Measurements from ENCODE around the gene TEX29. TPM values are rescaled to one million over a fixed set of nuclear protein-coding genes. Genes with fewer than 3 reads are reported as not detected.

The TEX29 gene
- total and polyA plus RNA-seq, 4 donors = 0.96 to 5.5 (median 1.7) TPM

DNA sequence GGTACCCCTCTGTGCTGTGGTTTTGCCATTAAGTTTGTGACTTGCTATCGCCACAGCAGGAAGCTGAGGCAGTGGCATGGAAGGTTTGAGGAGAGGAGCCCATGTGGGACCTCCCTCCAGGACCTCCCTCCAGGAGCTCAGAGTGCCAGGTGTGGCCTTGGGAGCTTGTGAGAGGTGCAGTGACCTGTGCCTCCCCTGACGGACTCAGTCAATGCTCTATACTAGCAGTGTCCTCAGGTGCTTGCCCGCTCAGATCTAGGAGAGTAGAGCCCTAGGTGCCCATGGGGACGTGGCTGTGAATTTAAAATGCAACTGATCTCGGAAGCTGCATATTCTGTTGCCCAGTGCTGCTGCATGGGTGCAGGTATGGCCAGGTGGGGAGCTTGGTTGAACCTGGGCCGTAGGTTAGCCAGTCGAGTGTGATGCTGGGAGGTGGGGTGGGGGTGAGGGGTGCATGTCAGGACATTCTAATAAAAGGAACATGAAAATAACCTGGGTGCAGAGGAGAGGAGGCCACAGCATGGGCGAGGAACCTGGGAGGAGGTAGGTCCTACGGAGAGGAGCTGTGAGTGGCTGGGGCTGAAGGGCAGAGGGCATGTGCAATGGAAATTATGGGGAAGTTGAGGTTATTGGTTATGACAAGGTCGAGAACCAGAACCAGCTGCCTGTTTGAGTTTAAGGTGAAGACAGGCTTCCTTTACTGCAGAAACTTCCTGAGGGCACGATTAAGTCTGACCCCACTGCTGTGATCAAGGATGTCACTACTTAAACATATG, 41.6 kb downstream of the TEX29 start:
- DNase-seq = peak in 1 of 2 donors; percentile 65
- Histone ChIP-seq H3K36me3 (ENCODE audit: control insufficient read depth in 1 of 2, insufficient read depth in 2 of 2, low read length in 1 of 2) (no peaks in the 10 kb centered on the region), H3K4me1 (ENCODE audit: control insufficient read depth in 1 of 2, insufficient read depth in 2 of 2, low read length in 2 of 2) (no peaks in the 10 kb centered on the region), H3K27me3 (ENCODE audit: control insufficient read depth in 1 of 2, insufficient read depth in 2 of 2, low read length in 1 of 2) (no peaks in the 10 kb centered on the region), H3K27ac (ENCODE audit: low read depth in 1 of 2, low read length in 2 of 2) (no peak overlapping the region), H3K4me3 (ENCODE audit: low read length in 2 of 2) (no peak overlapping the region), H3K9me3 (ENCODE audit: control insufficient read depth, low read length) (no peaks in the 10 kb centered on the region)
- 81 to 82% methylated on average over 11 of the region's 11 CpGs for WGBS, 2 donors
- ATAC-seq (ENCODE audit: low FRiP score) = no peak
- intact Hi-C loops (cut with DNase I) = no loop called here

DNA sequence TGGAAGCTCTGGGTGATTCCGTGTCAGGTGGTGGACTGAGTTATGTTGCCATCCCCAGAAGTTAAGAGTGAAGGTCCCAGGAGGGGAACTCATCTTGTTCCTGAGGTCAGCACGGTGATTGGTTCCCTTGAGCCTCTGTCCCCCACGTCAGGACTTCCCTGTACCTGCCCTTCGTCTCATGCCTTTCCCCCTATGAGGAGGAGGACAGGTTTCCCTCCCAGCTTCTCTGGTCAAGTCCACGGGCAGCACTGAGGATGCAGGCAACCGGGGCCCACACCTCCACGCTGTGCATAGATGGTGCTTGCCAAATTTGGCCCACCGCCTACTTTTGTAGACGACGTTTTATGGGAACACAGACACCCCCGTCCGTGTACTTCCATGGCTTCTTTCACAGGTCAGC, 42.7 kb downstream of the TEX29 start:
- no peak overlapping the region for H3K4me3 ChIP-seq (ENCODE audit: low read length in 2 of 2)
- DNase-seq (peak in 1 of 2 donors; percentile 67), ATAC-seq (ENCODE audit: low FRiP score) (no peak)
- no peaks in the 10 kb centered on the region for H3K9me3 ChIP-seq (ENCODE audit: control insufficient read depth, low read length)
- H3K36me3 ChIP-seq (ENCODE audit: control insufficient read depth in 1 of 2, insufficient read depth in 2 of 2, low read length in 1 of 2) = no peaks in the 10 kb centered on the region
- H3K4me1 ChIP-seq (ENCODE audit: control insufficient read depth in 1 of 2, insufficient read depth in 2 of 2, low read length in 2 of 2) = no peaks in the 10 kb centered on the region
- WGBS, 2 donors = 70 to 74% methylated on average over 12 of the region's 12 CpGs
- H3K27ac ChIP-seq (ENCODE audit: low read depth in 1 of 2, low read length in 2 of 2) = no peak overlapping the region
- intact Hi-C loops (cut with DNase I) = no loop called here
- H3K27me3 ChIP-seq (ENCODE audit: control insufficient read depth in 1 of 2, insufficient read depth in 2 of 2, low read length in 1 of 2) = no peaks in the 10 kb centered on the region

DNA sequence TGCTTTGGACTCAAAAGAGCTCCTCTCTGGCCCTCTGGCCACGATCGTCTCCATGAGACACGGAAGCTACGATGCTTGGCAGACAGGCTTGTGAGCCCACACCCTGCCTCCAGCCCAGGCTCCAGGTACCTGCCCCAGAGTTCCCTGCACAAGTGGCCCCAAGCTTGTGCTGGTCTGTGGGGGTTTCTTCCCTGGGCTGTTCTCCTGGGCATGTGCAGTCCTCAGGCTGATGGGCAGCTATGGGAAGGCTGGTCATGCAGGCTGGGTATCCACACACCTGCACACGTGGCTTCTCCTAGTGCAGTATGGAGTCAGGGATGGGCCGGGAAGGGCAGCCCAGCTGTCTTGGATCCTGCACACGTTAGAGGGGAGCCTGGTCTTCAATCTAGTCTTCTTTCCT, 43.1 kb downstream of the TEX29 start:
- no peak for DNase-seq
- H3K4me1 ChIP-seq (ENCODE audit: control insufficient read depth in 1 of 2, insufficient read depth in 2 of 2, low read length in 2 of 2) = no peaks in the 10 kb centered on the region
- no peaks in the 10 kb centered on the region for H3K36me3 ChIP-seq (ENCODE audit: control insufficient read depth in 1 of 2, insufficient read depth in 2 of 2, low read length in 1 of 2)
- no peak overlapping the region for H3K27ac ChIP-seq (ENCODE audit: low read depth in 1 of 2, low read length in 2 of 2)
- intact Hi-C loops (cut with DNase I) = no loop called here
- H3K9me3 ChIP-seq (ENCODE audit: control insufficient read depth, low read length) = no peaks in the 10 kb centered on the region
- ATAC-seq (ENCODE audit: low FRiP score) = no peak
- no peak overlapping the region for H3K4me3 ChIP-seq (ENCODE audit: low read length in 2 of 2)
- WGBS, 2 donors = 80 to 83% methylated on average over 7 of the region's 7 CpGs
- H3K27me3 ChIP-seq (ENCODE audit: control insufficient read depth in 1 of 2, insufficient read depth in 2 of 2, low read length in 1 of 2) = no peaks in the 10 kb centered on the region

DNA sequence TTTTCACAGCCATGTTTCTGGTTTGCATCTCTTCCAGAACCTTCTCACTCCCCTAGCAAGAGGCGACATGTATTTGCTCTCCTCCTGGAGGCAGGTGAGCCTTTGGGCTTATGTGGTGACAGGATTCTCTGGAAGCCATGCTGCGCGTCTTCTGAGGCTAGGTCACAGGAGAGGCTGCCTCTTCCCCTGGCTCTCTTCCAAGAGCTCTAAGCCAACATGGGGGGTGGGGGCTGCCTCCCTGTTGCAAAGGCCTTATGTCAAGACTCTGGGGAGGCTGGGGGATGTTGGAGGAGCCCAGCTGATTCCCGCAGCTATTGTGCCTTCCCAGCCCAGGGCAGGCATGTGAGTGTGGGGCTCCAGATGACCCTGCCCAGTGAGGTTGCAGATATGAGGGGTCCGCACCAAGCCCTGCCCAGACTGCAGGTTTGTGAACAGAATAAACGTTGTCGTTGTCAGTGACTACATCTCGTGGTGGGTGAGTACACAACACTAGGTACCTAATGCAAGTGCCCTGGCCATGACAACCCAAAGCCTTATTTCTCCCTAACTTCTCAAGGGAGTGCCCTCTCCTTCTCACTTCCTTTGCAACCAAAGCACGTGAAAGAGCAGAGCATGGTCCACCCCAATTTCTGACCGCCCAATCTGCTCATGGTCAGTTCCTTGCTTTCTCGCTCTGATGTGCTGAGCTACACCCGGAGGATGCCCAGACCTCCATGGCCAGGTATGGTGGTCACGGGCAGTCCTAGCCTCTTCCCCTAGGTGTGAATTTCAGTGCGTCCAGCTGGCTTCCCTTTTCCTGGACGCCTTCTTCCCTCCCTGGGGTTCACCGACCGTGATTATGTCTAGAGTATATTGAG, 44.9 kb downstream of the TEX29 start:
- 82 to 85% methylated on average over 17 of the region's 17 CpGs for WGBS, 2 donors
- intact Hi-C loops (cut with DNase I) = no loop called here

GRCh38 chr13:111367340-111367739, 46.9 kb downstream of the TEX29 start:
- ATAC-seq (ENCODE audit: low FRiP score) (no peak), DNase-seq (no peak)
- Histone ChIP-seq H3K9me3 (ENCODE audit: control insufficient read depth, low read length) (no peaks in the 10 kb centered on the region), H3K36me3 (ENCODE audit: control insufficient read depth in 1 of 2, insufficient read depth in 2 of 2, low read length in 1 of 2) (no peaks in the 10 kb centered on the region), H3K27ac (ENCODE audit: low read depth in 1 of 2, low read length in 2 of 2) (no peak overlapping the region), H3K27me3 (ENCODE audit: control insufficient read depth in 1 of 2, insufficient read depth in 2 of 2, low read length in 1 of 2) (no peaks in the 10 kb centered on the region), H3K4me1 (ENCODE audit: control insufficient read depth in 1 of 2, insufficient read depth in 2 of 2, low read length in 2 of 2) (no peaks in the 10 kb centered on the region), H3K4me3 (ENCODE audit: low read length in 2 of 2) (no peak overlapping the region)
- 76 to 77% methylated on average over 2 of the region's 2 CpGs for WGBS, 2 donors
- intact Hi-C loops (cut with DNase I) = no loop called here

More for the DNA sequence above, 44.9 kb downstream of the TEX29 start:
- H3K27me3 ChIP-seq (ENCODE audit: control insufficient read depth in 1 of 2, insufficient read depth in 2 of 2, low read length in 1 of 2) = no peaks in the 10 kb centered on the region
- H3K27ac ChIP-seq (ENCODE audit: low read depth in 1 of 2, low read length in 2 of 2) = no peak overlapping the region
- no peaks in the 10 kb centered on the region for H3K4me1 ChIP-seq (ENCODE audit: control insufficient read depth in 1 of 2, insufficient read depth in 2 of 2, low read length in 2 of 2)
- H3K4me3 ChIP-seq (ENCODE audit: low read length in 2 of 2) = no peak overlapping the region
- ATAC-seq (ENCODE audit: low FRiP score) = no peak
- DNase-seq = no peak
- H3K36me3 ChIP-seq (ENCODE audit: control insufficient read depth in 1 of 2, insufficient read depth in 2 of 2, low read length in 1 of 2) = no peaks in the 10 kb centered on the region
- no peaks in the 10 kb centered on the region for H3K9me3 ChIP-seq (ENCODE audit: control insufficient read depth, low read length)

DNA sequence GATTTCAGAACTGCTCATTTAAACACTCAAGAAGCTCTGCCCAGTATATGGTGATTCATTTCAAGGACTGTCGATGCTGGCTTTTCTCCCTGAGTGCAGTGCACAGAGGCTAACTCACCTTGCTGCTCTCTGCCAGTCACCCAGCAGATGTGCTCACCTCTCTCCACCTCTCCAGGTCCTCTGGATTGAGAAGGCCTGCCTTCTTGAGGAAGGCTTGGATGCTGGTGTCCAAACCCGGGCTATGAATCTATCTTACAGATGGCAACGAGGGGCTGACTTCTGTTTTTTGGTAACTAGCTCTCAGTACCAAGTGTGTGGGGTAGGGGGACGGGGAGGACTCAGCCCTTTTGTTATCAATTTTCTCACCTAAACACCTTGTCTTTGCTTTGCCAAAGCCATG, 47.6 kb downstream of the TEX29 start:
- ATAC-seq (ENCODE audit: low FRiP score) (no peak), DNase-seq (no peak)
- 88 to 89% methylated on average over 4 of the region's 4 CpGs for WGBS, 2 donors
- intact Hi-C loops (cut with DNase I) = no loop called here
- Histone ChIP-seq H3K4me3 (ENCODE audit: low read length in 2 of 2) (no peak overlapping the region), H3K27me3 (ENCODE audit: control insufficient read depth in 1 of 2, insufficient read depth in 2 of 2, low read length in 1 of 2) (no peaks in the 10 kb centered on the region), H3K36me3 (ENCODE audit: control insufficient read depth in 1 of 2, insufficient read depth in 2 of 2, low read length in 1 of 2) (no peaks in the 10 kb centered on the region), H3K9me3 (ENCODE audit: control insufficient read depth, low read length) (no peaks in the 10 kb centered on the region), H3K27ac (ENCODE audit: low read depth in 1 of 2, low read length in 2 of 2) (no peak overlapping the region), H3K4me1 (ENCODE audit: control insufficient read depth in 1 of 2, insufficient read depth in 2 of 2, low read length in 2 of 2) (no peaks in the 10 kb centered on the region)

DNA sequence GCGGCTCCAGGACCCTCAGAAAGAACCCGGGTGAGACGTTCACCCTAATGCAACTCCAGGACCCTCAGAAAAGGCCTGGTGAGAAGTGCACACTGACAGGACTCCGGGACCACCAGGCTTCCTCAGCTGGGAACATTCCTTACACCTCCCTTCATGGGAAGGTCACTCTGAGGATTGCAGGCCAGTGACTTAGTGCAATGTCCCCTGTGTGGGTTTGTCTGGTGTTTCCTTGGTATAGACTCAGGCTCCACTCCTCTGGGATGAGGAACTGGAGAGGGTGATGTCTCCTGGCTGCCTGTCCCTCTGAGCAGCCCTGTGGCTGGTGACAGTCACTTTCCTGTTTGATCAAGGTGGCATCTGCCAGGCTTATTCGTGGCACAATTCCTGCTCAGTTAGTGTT, 49.7 kb downstream of the TEX29 start:
- Histone ChIP-seq H3K27me3 (ENCODE audit: control insufficient read depth in 1 of 2, insufficient read depth in 2 of 2, low read length in 1 of 2) (no peaks in the 10 kb centered on the region), H3K9me3 (ENCODE audit: control insufficient read depth, low read length) (no peaks in the 10 kb centered on the region), H3K4me1 (ENCODE audit: control insufficient read depth in 1 of 2, insufficient read depth in 2 of 2, low read length in 2 of 2) (no peaks in the 10 kb centered on the region), H3K27ac (ENCODE audit: low read depth in 1 of 2, low read length in 2 of 2) (no peak overlapping the region), H3K36me3 (ENCODE audit: control insufficient read depth in 1 of 2, insufficient read depth in 2 of 2, low read length in 1 of 2) (no peaks in the 10 kb centered on the region), H3K4me3 (ENCODE audit: low read length in 2 of 2) (no peak overlapping the region)
- intact Hi-C loops (cut with DNase I) = no loop called here
- DNase-seq (no peak), ATAC-seq (ENCODE audit: low FRiP score) (no peak)
- WGBS, 2 donors = 89 to 93% methylated on average over 5 of the region's 5 CpGs

DNA sequence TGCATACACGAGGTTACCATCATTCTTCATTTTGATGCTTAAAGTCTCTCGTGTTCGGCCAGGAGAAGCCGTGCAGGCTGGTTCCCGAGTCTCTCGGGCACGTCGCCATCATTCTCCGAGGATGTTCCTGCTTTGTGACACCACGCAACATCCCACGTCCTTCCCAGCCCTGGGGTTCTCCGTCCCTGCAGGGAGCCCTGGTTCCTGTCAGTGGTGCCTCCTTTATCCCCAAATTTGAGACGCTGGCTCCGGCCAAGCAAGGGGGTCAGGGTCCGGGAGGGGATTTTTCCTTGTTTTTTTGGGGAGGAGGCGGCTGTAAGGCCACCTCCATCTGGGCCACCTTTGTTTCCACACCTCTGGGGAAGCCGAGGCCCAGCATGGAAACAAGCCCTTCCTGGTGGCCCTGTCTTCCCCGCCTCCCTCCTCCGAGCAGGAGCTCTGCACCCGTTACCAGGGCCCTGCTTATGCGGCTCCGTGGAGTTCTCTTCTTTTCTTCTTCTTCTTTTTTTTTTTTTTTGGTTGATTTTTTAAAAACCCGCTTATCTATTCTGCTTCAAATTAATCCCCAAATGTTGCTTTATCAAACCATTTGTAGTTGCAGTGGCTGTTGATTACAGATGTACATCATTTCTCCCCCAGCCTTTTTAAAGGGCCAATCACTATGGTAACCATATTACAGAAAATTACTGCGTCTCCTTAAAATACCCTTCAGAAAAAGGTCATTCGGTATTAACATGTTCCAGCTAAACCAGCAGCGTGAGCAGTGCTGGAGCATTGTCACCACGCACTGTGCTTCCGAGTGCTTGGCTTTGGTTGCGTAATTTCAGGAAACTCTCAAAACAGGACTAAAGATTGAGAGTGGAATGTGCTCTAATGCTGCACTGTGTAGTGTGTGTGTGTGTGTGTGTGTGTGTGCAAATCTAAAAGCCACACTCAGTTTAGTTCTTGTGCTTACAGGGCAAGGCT, 50.4 kb downstream of the TEX29 start:
- Histone ChIP-seq H3K9me3 (ENCODE audit: control insufficient read depth, low read length) (no peaks in the 10 kb centered on the region), H3K4me1 (ENCODE audit: control insufficient read depth in 1 of 2, insufficient read depth in 2 of 2, low read length in 2 of 2) (no peaks in the 10 kb centered on the region), H3K36me3 (ENCODE audit: control insufficient read depth in 1 of 2, insufficient read depth in 2 of 2, low read length in 1 of 2) (no peaks in the 10 kb centered on the region), H3K4me3 (ENCODE audit: low read length in 2 of 2) (no peak overlapping the region), H3K27me3 (ENCODE audit: control insufficient read depth in 1 of 2, insufficient read depth in 2 of 2, low read length in 1 of 2) (no peaks in the 10 kb centered on the region), H3K27ac (ENCODE audit: low read depth in 1 of 2, low read length in 2 of 2) (no peak overlapping the region)
- DNase-seq (no peak), ATAC-seq (ENCODE audit: low FRiP score) (no peak)
- intact Hi-C loops (cut with DNase I) = no loop called here
- 85% methylated on average over 29 of the region's 29 CpGs for WGBS, 2 donors

All from aorta (tissue), 5 donors.